Stimulated activated CD4-positive, alpha-beta T cell treated with anti-CD3 and anti-CD28 coated beads, Interleukin-1b, Interleukin-23, amount 100 ng/mL, for 48 hours (primary cell): ENCODE data around the gene YIF1B.

Source experiments
- DNase-seq: peaks from one replicate; pipeline ENCODE4 v3.0.0-alpha.2; 2020

Gene YIF1B

GRCh38 chr19:38331728-38332127 is 16.0 kb upstream of the YIF1B start:
- no peak for DNase-seq

- no peak for DNase-seq
Measured at GRCh38 chr19:38329651-38330050, 13.9 kb upstream of the YIF1B start.

DNA sequence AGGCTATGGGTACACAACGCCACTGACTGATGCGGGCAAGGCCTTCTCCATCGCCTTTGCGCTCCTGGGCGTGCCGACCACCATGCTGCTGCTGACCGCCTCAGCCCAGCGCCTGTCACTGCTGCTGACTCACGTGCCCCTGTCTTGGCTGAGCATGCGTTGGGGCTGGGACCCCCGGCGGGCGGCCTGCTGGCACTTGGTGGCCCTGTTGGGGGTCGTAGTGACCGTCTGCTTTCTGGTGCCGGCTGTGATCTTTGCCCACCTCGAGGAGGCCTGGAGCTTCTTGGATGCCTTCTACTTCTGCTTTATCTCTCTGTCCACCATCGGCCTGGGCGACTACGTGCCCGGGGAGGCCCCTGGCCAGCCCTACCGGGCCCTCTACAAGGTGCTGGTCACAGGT is 10.8 kb upstream of the YIF1B start:
- DNase-seq, result no peak

DNA sequence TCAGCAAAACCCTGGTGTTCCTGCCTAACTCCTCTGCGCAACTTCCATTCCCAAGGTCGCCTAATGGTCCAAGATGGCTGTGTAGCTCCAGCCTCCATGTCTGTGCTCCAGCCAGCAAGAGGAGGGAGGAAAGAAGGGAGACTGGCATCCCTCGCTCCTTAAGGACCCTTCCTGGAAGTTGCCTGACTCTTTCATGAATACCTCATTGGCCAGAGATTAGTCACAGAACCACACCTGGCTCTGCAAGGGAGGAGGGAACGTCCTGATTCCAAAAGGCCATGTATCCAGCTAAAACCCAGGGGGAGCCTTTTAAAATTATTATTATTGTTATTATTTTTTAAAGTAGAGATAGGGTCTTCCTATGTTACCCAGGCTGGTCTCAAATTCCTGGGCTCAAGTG is 8.7 kb upstream of the YIF1B start:
- DNase-seq, result no peak

GRCh38 chr19:38323291-38323690 is 7.5 kb upstream of the YIF1B start:
- DNase-seq, result no peak

GRCh38 chr19:38321646-38322196 is 6.0 kb upstream of the YIF1B start:
- DNase-seq, result no peak

DNA sequence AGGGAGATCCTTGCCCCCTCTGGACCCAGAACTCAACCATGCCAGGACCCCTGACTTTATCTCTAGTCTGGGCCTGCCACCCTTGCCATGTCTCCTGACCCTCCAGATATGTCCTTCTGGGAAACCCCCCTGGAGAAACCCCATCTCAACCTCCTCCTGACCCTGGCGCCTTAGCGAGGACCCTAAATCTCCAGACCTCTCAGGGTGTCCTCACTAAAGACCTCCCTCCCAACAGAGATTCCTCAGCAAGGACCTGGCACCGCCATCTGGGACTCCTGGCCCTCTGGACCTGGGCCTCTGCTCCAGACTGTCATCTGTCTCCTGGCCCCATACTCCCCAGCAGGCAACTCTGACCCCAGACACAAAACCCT is 5.2 kb upstream of the YIF1B start:
- no peak for DNase-seq

- DNase-seq, result peak; percentile 35
Measured at GRCh38 chr19:38319421-38320258, 3.9 kb upstream of the YIF1B start, which contains the start of gene KCNK6. KCNK6 (plus strand) TSS chr19:38319845; CDS start chr19:38319951, 106 bp downstream.

- DNase-seq, result no peak
Measured at GRCh38 chr19:38318660-38319059, 2.9 kb upstream of the YIF1B start.

- no peak for DNase-seq
Measured at GRCh38 chr19:38317104-38317612, 1.4 kb upstream of the YIF1B start.

- DNase-seq, result no peak
Measured at GRCh38 chr19:38316477-38317067, 825 bp upstream of the YIF1B start.

GRCh38 chr19:38310986-38311385 is 4.8 kb downstream of the YIF1B start:
- DNase-seq, result no peak

DNA sequence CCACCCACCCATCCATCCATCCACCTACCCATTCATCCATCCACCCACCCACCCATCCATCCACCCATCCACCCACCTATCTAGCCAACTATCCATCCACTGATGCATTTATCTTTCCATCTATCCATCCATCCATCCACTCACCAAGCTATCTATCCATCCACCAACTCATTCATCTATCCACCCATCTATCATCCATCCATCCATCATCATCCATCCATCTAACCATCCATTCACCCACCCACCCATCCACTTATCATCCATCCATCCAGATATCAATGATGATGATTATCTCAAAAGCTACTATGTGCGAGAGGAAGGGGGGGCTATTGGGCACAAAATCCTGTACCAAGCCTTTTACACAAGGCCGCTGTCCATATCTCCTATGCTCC is 5.5 kb downstream of the YIF1B start:
- DNase-seq, result no peak

- no peak for DNase-seq
Measured at GRCh38 chr19:38309615-38310278, 6.0 kb downstream of the YIF1B start.

DNA sequence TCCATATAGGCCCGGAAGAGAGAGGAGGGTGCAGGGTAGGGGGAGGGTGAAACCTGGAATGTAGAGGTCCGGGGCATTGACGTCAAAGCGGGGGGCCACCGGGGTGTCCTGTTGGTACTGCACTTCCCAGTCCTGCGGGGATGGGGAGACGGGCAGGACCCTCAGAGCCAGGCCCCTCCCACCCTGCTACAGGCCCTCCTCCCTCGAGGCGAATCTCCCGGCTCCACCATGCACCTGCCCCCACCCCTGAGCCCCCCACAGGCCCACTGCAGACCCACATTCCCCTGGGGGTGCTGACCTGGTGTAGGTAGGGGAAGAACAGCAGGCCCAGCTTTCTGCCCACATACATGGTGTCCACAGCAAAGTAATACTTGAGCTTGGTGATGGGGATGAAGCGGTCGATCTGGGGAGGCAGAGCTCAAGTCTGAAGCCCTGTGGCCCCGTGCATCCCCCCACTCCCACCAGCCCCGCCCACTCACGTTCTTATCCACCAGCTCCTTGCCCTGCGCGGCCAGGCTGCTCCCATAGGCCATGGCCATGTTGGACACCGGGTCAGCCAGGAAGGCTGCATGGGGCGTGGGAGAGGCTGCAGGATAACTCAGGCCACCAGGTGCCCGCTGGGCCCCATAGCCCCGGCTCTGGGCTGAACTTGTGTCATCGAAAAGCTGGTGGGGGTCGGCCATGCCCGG is 6.7 kb downstream of the YIF1B start:
- no peak for DNase-seq

DNA sequence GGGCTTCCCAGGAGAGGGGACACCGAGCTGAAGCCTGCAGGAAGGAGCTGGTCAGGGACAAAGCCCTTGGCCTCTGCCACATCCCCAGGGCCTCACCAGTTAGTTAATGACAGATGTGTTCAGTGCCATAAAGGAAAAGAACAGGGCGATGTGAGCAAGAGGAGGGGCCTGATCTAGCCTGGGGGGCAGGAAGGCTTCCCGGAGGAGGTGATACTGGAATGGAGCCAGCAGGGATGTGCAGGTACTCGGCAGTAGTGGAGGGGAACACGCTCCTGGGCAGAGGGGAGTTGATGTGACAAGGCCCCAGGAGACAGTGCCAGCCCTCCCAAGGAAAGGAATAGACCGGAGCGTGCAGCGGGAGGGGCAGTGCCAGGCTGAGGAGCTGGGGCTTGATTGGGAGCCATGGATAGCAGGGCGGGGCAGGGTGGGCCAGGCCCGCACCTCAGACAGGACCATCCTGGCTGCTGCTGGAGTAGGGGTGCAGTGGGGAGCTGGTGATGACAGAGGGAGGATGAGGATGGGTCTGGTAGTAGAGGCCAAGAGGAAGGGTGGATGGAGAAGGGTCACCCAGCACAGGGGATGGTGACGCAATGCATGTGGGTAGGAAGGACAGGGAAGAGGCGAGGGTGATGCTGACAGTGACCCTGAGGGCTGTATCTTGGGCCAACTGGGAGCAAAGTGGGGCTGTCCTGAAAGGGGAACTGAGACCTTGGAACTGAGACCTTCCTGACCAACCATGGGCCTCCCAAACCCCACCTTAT is 7.6 kb downstream of the YIF1B start:
- DNase-seq, result no peak

DNA sequence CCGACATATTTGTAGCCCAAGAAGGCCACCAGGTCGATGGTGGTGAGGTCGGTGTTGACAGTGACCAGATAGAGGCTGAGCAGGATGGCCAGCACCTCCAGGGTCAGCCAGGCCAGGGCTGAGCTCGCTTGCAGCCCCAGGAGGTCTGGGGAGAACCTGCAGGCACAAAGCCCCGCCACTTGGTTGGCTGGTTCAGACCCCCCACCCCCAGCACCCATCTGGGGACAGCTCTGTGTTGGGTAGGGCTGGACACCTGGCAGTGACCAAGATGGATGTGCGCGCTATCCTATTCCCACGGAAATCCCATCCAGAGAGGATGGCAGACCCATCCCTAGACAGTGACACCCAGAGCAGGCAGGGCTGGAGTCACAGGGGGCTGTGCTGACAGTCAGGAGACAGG is 8.2 kb downstream of the YIF1B start:
- no peak for DNase-seq

DNA sequence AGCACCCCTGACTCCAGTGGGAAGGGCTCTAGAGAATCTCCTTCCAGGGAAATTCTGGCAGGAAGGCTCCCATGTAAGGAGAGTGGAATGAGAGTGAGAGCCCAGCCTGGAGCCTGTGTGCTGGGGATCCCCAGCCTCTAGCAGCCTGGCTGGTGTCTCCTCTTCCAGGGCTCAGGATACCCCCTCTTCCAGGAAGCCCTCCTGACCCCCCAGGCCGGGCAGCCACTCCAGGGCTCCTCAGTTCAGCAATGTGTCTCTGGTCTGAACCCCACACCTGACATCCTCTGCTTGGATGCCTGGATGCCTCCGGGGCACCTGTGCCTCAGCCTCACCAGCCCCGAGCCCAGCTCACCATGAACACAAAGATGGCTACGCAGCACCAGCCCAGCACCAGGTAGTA is 8.7 kb downstream of the YIF1B start:
- DNase-seq, result no peak

GRCh38 chr19:38306236-38306635 is 9.5 kb downstream of the YIF1B start:
- no peak for DNase-seq

- no peak for DNase-seq
Measured at GRCh38 chr19:38304866-38305429, 10.8 kb downstream of the YIF1B start.

GRCh38 chr19:38304352-38304865 is 11.3 kb downstream of the YIF1B start:
- no peak for DNase-seq
